IMR-90 (cell line): ENCODE data around the gene TMC7. TPM values are rescaled to one million over a fixed set of nuclear protein-coding genes. Genes with fewer than 3 reads are reported as not detected.

Source experiments
- ATAC-seq: fragments of 200-7000 bp; cut with Tn5 transposase; 2 replicates; pipeline ENCODE4 v1.9.1; 2020; ENCODE audit warnings: low read depth, mild to moderate bottlenecking, moderate library complexity
- BruUV-seq: library from RNA; stranded (reverse); fragments of 400-500 nt; replicated peaks from 2 replicates; lab custom pipeline; 2021; lab: Mats Ljungman, UMichigan
- CTCF ChIA-PET: fragments of 300-600 bp; formaldehyde crosslinking; extraction: SDS; loops from one replicate; lab custom pipeline; 2021; ENCODE audit warnings: antibody characterized with exemption; lab: Yijun Ruan, JAX
- POLR2A ChIA-PET: fragments of 300-600 bp; sonication (Branson Sonifier 250); formaldehyde crosslinking; loops from one replicate; lab custom pipeline; 2022; ENCODE audit warnings: antibody characterized with exemption; ENCODE audit not compliant: unreplicated experiment; lab: Charles Lee
- DNase-seq: peaks from one replicate; pipeline ENCODE4 v3.0.0; 2013
- H2AFZ ChIP-seq: replicated peaks from 2 replicates; pipeline ENCODE3; 2013; ENCODE audit warnings: low read length, mild to moderate bottlenecking; ENCODE audit not compliant: poor library complexity
- H2AK5ac ChIP-seq: 2 replicates; pipeline ENCODE4 v1.6.1; 2013; ENCODE audit warnings: low read depth, low read length, inconsistent platforms
- H2AK9ac ChIP-seq: replicated peaks from 2 replicates; pipeline ENCODE3; 2013; ENCODE audit warnings: mild to moderate bottlenecking, low read depth, low read length, moderate library complexity; ENCODE audit not compliant: poor library complexity
- H2BK120ac ChIP-seq: 2 replicates; pipeline ENCODE4 v1.6.1; 2013; ENCODE audit warnings: low read depth, low read length, inconsistent platforms
- H2BK15ac ChIP-seq: 3 replicates; pipeline ENCODE4 v1.6.1; 2013; ENCODE audit warnings: low read depth, low read length, inconsistent platforms
- H2BK20ac ChIP-seq: 2 replicates; pipeline ENCODE4 v1.6.1; 2013; ENCODE audit warnings: low read depth, mild to moderate bottlenecking, inconsistent platforms, low read length, moderate library complexity
- H2BK5ac ChIP-seq: 2 replicates; pipeline ENCODE4 v1.6.1; 2013; ENCODE audit warnings: mild to moderate bottlenecking, low read depth, low read length, inconsistent platforms; ENCODE audit not compliant: poor library complexity, severe bottlenecking
- H3K14ac ChIP-seq: replicated peaks from 2 replicates; pipeline ENCODE4 v1.6.1; 2013; ENCODE audit warnings: low read depth, low read length, inconsistent platforms
- H3K18ac ChIP-seq: 2 replicates; pipeline ENCODE4 v1.6.1; 2013; ENCODE audit warnings: low read depth, low read length, control low read depth
- H3K23ac ChIP-seq: 2 replicates; pipeline ENCODE4 v1.6.1; 2013; ENCODE audit warnings: low read depth, low read length, inconsistent platforms
- H3K27ac ChIP-seq: 2 replicates; pipeline ENCODE4 v1.5.1; 2013; ENCODE audit warnings: mild to moderate bottlenecking, control low read depth, low read length; ENCODE audit not compliant: insufficient read depth
- H3K27me3 ChIP-seq: 2 replicates; pipeline ENCODE4 v1.6.1; 2013; ENCODE audit warnings: low read length; ENCODE audit not compliant: control insufficient read depth, insufficient read depth
- H3K36me3 ChIP-seq: 2 replicates; pipeline ENCODE4 v1.6.1; 2013; ENCODE audit warnings: low read length, mixed read lengths; ENCODE audit not compliant: control insufficient read depth, insufficient read depth
- H3K4ac ChIP-seq: 2 replicates; pipeline ENCODE4 v1.6.1; 2013; ENCODE audit warnings: low read depth, low read length, inconsistent platforms
- H3K4me1 ChIP-seq: 2 replicates; pipeline ENCODE4 v1.6.1; 2013; ENCODE audit warnings: low read length, mixed read lengths; ENCODE audit not compliant: control insufficient read depth, insufficient read depth
- H3K4me2 ChIP-seq: 2 replicates; pipeline ENCODE4 v1.6.1; 2013; ENCODE audit warnings: low read depth, mild to moderate bottlenecking, control low read depth, low read length, moderate library complexity
- H3K4me3 ChIP-seq: 2 replicates; pipeline ENCODE4 v1.5.1; 2013; ENCODE audit warnings: low read depth, mild to moderate bottlenecking, control low read depth, low read length, moderate library complexity; ENCODE audit not compliant: insufficient read depth
- H3K56ac ChIP-seq: 2 replicates; pipeline ENCODE4 v1.6.1; 2013; ENCODE audit warnings: low read length, inconsistent platforms; ENCODE audit not compliant: insufficient read depth; ENCODE audit errors: extremely low read depth
- H3K79me1 ChIP-seq, 2 experiments: 2 replicates each; pipeline ENCODE4 v1.6.1; 2013; ENCODE audit warnings: low read length in 2 of 2, inconsistent platforms in 1 of 2, low read depth in 1 of 2
- H3K9ac ChIP-seq: 2 replicates; pipeline ENCODE4 v1.6.1; 2013; ENCODE audit warnings: low read depth, low read length, control low read depth
- H3K9me1 ChIP-seq: 2 replicates; pipeline ENCODE4 v1.6.1; 2013; ENCODE audit warnings: low read length, inconsistent platforms; ENCODE audit not compliant: insufficient read depth
- H3K9me3 ChIP-seq: 2 replicates; pipeline ENCODE4 v1.6.1; 2013; ENCODE audit warnings: low read length; ENCODE audit not compliant: control insufficient read depth, insufficient read depth
- H4K20me1 ChIP-seq: 2 replicates; pipeline ENCODE4 v1.6.1; 2013; ENCODE audit warnings: low read length, inconsistent platforms; ENCODE audit not compliant: insufficient read depth
- H4K5ac ChIP-seq: 2 replicates; pipeline ENCODE4 v1.6.1; 2013; ENCODE audit warnings: mild to moderate bottlenecking, low read depth, low read length, control low read depth
- H4K8ac ChIP-seq, 2 experiments: 2 replicates each; pipeline ENCODE4 v1.6.1; 2013; ENCODE audit warnings: low read depth in 2 of 2, low read length in 2 of 2, control low read depth in 1 of 2, inconsistent platforms in 1 of 2
- H4K91ac ChIP-seq: 2 replicates; pipeline ENCODE4 v1.6.1; 2013; ENCODE audit warnings: low read depth, low read length, inconsistent platforms; ENCODE audit not compliant: insufficient read depth
- BHLHE40 ChIP-seq: fragments of 150-350 bp; IDR thresholded peaks from 2 replicates; pipeline ENCODE4 v1.6.1; 2016; ENCODE audit warnings: mild to moderate bottlenecking, low read depth, low read length
- CEBPB ChIP-seq: IDR thresholded peaks from 2 replicates; pipeline ENCODE4 v1.6.1; 2012; ENCODE audit warnings: low read depth, low read length, improper control_type of control experiment
- CHD1 ChIP-seq: IDR thresholded peaks from 2 replicates; pipeline ENCODE4 v1.6.1; 2012; ENCODE audit warnings: low read depth, low read length, improper control_type of control experiment
- CTCF ChIP-seq: conservative IDR thresholded peaks from 2 replicates; pipeline ENCODE4 v1.5.1; 2012; ENCODE audit warnings: mild to moderate bottlenecking, low read depth, low read length, improper control_type of control experiment
- FOS ChIP-seq: fragments of 150-350 bp; IDR thresholded peaks from 2 replicates; pipeline ENCODE4 v1.6.1; 2016; ENCODE audit warnings: low read depth, low read length
- MAFK ChIP-seq: IDR thresholded peaks from 2 replicates; pipeline ENCODE4 v1.6.1; 2012; ENCODE audit warnings: low read depth, low read length, improper control_type of control experiment
- MXI1 ChIP-seq: IDR thresholded peaks from 2 replicates; pipeline ENCODE4 v1.6.1; 2012; ENCODE audit warnings: low read depth, mild to moderate bottlenecking, low read length, moderate library complexity, borderline replicate concordance
- POLR2A ChIP-seq: IDR thresholded peaks from 2 replicates; pipeline ENCODE4 v1.6.1; 2012; ENCODE audit warnings: mild to moderate bottlenecking, low read depth, low read length
- RCOR1 ChIP-seq: IDR thresholded peaks from 2 replicates; pipeline ENCODE4 v1.6.1; 2012; ENCODE audit warnings: mild to moderate bottlenecking, low read length, improper control_type of control experiment; ENCODE audit not compliant: insufficient replicate concordance
- RFX5 ChIP-seq: IDR thresholded peaks from 2 replicates; pipeline ENCODE4 v1.8.0; 2012; ENCODE audit warnings: low read depth, mild to moderate bottlenecking, low read length, moderate library complexity
- SMC3 ChIP-seq: fragments of 150-350 bp; IDR thresholded peaks from 2 replicates; pipeline ENCODE4 v1.6.1; 2016; ENCODE audit warnings: low read depth, mild to moderate bottlenecking, antibody characterized with exemption, low read length, moderate library complexity
- USF2 ChIP-seq: fragments of 150-350 bp; IDR thresholded peaks from 2 replicates; pipeline ENCODE4 v1.6.1; 2017; ENCODE audit warnings: mild to moderate bottlenecking, antibody characterized with exemption, low read length, low read depth
- WGBS, 2 experiments: methylation state at CpG; one replicate each; pipeline versions ENCODE4 v1.1.5 to v1.1.7; 2013; ENCODE audit warnings: missing lambda C conversion rate in 2 of 2; ENCODE audit not compliant: insufficient read length in 1 of 2; ENCODE audit errors: extremely low coverage in 2 of 2; 5-methylcytosine and 5-hydroxymethylcytosine counted together
- dilution Hi-C: fragments of 300-500 bp; cut with HindIII; formaldehyde crosslinking; loops from one replicate; pipeline ENCODE4 v1.14.3; 2018; ENCODE audit warnings: low sequenced_read_pairs; ENCODE audit not compliant: unreplicated experiment
- in situ Hi-C: fragments of 300-500 bp; cut with MboI; formaldehyde crosslinking; loops from 3 replicates; pipeline ENCODE4 v1.14.3; 2019; ENCODE audit warnings: low sequenced_read_pairs, inconsistent platforms, mixed read lengths
- intact Hi-C: fragments of 100-400 bp; cut with micrococcal nuclease; formaldehyde crosslinking; loops from 2 replicates; pipeline ENCODE4 v1.10.0; 2022
- polyA plus RNA-seq, 3 experiments: library from polyadenylated mRNA; depleted of rRNA; stranded (reverse); fragments of >200 nt; gene quantifications; 2 replicates each; pipeline ENCODE4 v1.2.3, GENCODE V29; 2012; ENCODE audit warnings: low replicate concordance in 1 of 3
- total RNA-seq: library from RNA; depleted of rRNA; stranded (reverse); fragments of >200 nt; gene quantifications from 2 replicates; pipeline ENCODE4 v1.2.3, GENCODE V29; 2012

TMC7 gene
- total and polyA plus RNA-seq, 2 of the 4 experiments (the other 2 are of a cell fraction) = 0.27 to 0.36 TPM

DNA sequence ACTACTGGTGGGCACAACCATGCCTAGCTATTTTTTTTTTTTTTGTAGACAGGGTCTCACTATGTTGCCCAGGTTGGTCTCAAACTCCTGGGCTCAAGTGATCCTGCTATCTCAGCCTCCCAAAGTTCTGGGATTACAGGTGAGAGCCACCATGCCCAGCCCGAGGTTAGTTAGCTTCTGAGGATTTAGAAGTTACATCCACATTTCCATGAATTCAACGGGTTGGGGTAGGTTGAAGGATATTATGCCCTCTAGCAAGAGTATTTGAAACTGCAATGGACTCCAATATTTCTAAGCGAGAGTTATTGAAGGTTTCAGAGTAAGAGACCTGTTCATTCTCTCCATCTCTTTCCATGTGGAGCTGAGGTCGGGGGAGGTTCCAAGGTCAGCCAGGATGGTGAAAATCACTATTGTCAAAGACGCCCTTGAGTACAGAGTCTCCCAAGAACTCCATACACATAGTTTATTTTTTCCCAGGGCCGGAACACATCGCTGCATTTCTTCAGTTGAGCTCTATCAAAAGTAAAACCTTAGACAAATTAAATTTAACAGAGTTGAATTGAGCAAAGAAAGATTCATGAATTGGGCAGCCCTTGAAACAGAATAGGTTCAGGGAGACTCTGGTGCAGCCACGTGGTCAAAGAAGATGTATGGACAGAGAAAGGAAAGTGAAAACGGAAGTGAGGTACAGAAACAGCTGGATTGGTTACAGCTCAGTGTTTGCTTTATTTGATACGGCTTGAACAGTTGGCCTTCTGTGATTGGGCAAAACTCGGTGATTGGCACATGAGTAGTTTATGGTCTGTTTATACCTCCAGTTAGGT, 111.0 kb downstream of the TMC7 start:
- Histone ChIP-seq H3K4me1 (peaks cover 4% of the 10 kb centered on the region; the same call in 1 of the 2 replicates), H3K79me1 (no peaks in the 10 kb centered on the region), H3K56ac (no peak overlapping the region), H2AK9ac (no peak overlapping the region), H4K8ac (no peak overlapping the region), H3K4ac (no peak overlapping the region), H2BK20ac (0 out of 2 replicates have a peak overlapping the region, but pooled peaks have one; percentile 60), H2BK15ac (no peak overlapping the region), H3K9ac (no peak overlapping the region), H2AFZ (no peak overlapping the region), H3K9me1 (peaks cover 2% of the 10 kb centered on the region), H4K20me1 (no peaks in the 10 kb centered on the region), H3K14ac (no peak overlapping the region), H3K9me3 (peaks cover 5% of the 10 kb centered on the region), H4K91ac (no peak overlapping the region), H3K36me3 (no peaks in the 10 kb centered on the region), H2AK5ac (0 out of 2 replicates have a peak overlapping the region, but pooled peaks have one; percentile 9), H3K4me2 (no peak overlapping the region), H3K18ac (no peak overlapping the region), H3K4me3 (no peak overlapping the region), H3K23ac (no peak overlapping the region), H3K27me3 (no peaks in the 10 kb centered on the region), H2BK5ac (no peak overlapping the region), H2BK120ac (no peak overlapping the region), H3K27ac (no peak overlapping the region), H4K5ac (no peak overlapping the region)
- ATAC-seq = no peak
- in situ Hi-C loops = no loop called here
- TF ChIP-seq MAFK (no peak), SMC3 (no peak), USF2 (no peak), FOS (no peak), BHLHE40 (no peak), RFX5 (no peak), CHD1 (no peak), CEBPB (no peak), MXI1 (no peak), POLR2A (no peak), CTCF (no peak), RCOR1 (no peak)
- dilution Hi-C loops = no loop called here
- no peak for DNase-seq
- WGBS, 2 experiments = no CpG with 5 or more reads among the region's 11 CpGs
- no TSS peak for BruUV-seq
- ChIA-PET POLR2A (no interaction called here), CTCF (interaction anchor here (1.7 kb wide), 1 partner anchor 38 kb away, joined by 3 read pairs; no protein-coding TSS in a partner anchor)
- intact Hi-C loops = no loop called here
